ENCODE results near the gene LRRC55.

Gene LRRC55

DNA sequence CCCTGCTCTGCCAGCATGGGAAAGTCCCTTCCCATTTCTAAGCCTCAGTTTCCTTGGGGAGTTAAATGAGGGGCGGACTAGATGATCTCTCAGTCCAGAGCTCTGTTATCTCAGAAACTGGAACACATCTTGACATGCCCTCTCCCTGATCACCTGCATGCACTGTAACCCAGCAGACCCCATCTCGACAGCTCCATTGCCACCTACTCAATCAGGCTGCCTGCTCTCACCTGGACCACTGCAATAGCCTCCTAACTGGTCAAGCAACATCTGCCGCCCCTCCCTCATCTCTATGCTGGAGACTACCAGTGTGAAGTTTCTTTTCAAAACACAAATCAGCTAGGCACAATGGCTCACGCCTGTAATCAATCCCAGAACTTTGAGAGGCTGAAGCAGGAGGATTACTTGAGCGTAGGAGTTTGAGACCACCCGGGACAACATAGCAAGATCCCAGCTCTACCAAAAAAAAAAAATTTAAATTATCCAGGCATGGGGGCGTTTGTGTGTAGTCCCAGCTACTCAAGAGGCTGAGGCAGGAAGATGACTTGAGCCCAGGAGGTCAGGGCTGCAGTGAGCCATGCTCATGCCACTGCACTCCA, 22.2 kb downstream of the LRRC55 start:
- no peak for DNase-seq (ENCODE audit: low read depth)
- TF ChIP-seq CTCF (IDR thresholded peaks at IDR 0.05; ENCODE audit: control insufficient read depth, insufficient read depth, low read depth, low read length, missing control alignments), result no peak
- no peak overlapping the region for H3K4me3 ChIP-seq (ENCODE audit: control insufficient read depth, low read depth, low read length)

DNA sequence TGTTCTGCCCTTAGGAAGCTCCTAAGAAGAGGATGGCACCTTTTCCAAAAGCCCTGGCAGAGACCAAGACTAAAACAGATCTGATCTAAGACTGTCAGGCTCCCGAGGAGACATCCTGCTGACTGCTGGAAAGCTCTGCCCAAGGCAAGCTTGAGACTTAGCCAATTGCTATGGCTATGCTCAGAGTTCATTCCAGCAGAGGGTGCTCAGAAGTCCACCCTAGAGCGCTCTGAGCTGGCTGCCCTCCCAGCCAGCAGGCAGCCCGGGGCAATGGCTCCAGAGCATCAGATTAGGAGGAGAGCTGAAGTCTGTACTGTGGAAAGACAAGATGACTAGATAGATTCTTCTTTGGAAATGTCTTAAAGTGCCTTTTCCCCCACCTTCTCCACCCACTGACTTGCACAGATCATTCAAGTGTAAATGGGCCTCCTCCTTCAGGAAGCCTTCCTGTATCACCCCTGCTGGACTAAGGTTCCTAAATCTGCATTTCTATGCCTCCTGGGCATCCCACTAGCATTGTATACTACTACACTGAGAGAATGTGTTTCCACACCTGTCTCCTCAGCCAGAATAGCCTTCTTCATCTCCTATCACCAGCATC, 23.4 kb downstream of the LRRC55 start:
- TF ChIP-seq CTCF (IDR thresholded peaks at IDR 0.05; ENCODE audit: control insufficient read depth, insufficient read depth, low read depth, low read length, missing control alignments), result peak; percentile 50
- DNase-seq (ENCODE audit: low read depth), result peak; percentile 82
- no peak overlapping the region for H3K4me3 ChIP-seq (ENCODE audit: control insufficient read depth, low read depth, low read length)

GRCh38 chr11:57207168-57207567, 25.4 kb downstream of the LRRC55 start:
- no peak overlapping the region for H3K4me3 ChIP-seq (ENCODE audit: control insufficient read depth, low read depth, low read length)
- DNase-seq (ENCODE audit: low read depth), result no peak
- TF ChIP-seq CTCF (IDR thresholded peaks at IDR 0.05; ENCODE audit: control insufficient read depth, insufficient read depth, low read depth, low read length, missing control alignments), result no peak

GRCh38 chr11:57210781-57211180, 29.0 kb downstream of the LRRC55 start:
- no peak for DNase-seq (ENCODE audit: low read depth)
- TF ChIP-seq CTCF (IDR thresholded peaks at IDR 0.05; ENCODE audit: control insufficient read depth, insufficient read depth, low read depth, low read length, missing control alignments), result no peak
- H3K4me3 ChIP-seq (ENCODE audit: control insufficient read depth, low read depth, low read length), result no peak overlapping the region

DNA sequence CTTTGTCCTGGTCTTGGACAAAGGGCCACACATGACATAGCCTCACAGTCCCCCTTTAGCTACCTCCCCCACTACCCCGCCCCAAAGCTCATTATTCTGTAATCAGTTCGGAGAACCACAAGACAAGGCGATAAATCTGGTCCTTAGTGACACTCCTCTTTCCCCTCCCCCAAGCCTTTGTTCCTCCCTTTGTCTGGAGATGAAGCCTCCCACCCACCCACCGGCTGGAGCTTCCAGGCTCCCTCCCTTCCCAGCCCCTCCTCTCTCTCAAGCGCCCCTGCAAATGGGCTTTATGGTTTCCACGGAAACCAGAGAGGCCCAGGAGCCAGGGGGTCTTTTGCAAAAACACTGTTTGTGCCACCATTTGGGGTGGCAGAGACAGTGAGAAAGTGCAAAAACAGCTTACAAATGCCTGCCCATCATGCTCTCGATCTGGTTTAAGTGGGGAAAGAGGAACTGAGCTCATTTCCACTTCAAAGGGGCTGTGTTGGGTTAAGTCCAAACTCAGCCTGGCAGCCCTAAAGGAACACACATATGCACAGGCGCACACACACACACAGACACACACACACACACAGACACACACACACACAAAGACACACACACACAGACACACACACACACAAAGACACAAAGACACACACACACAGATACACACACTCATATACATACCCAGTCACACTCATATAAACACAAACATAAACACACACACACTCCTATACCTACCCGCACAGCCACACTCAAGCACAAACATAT, 31.8 kb downstream of the LRRC55 start:
- DNase-seq (ENCODE audit: low read depth), result no peak
- no peak overlapping the region for H3K4me3 ChIP-seq (ENCODE audit: control insufficient read depth, low read depth, low read length)
- no peak for TF ChIP-seq CTCF (IDR thresholded peaks at IDR 0.05; ENCODE audit: control insufficient read depth, insufficient read depth, low read depth, low read length, missing control alignments)

DNA sequence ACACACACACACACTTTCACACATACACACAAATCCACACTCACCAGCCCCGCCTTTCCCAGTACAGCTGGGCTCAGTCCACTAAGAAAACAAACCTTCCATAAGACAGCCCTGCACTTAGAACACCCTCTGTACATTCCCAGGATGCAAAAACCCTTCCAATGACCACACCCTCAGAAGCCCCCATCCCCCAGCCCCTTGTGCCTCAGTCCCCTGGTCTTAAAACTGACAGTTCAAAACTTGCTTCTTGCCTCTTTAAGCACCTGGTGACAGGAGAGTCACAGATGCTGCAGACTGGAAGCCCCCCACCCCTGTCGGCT, 32.3 kb downstream of the LRRC55 start:
- no peak overlapping the region for H3K4me3 ChIP-seq (ENCODE audit: control insufficient read depth, low read depth, low read length)
- no peak for TF ChIP-seq CTCF (IDR thresholded peaks at IDR 0.05; ENCODE audit: control insufficient read depth, insufficient read depth, low read depth, low read length, missing control alignments)
- DNase-seq (ENCODE audit: low read depth), result no peak
